H1 (cell line): ENCODE results near the gene RAB31. TPM values are rescaled to one million over a fixed set of nuclear protein-coding genes. Genes with fewer than 3 reads are reported as not detected.

ENCODE experiments used
- CTCF ChIA-PET: fragments of 300-600 bp; sonication (Branson Sonifier 250); formaldehyde crosslinking; loops from one replicate; lab custom pipeline; 2021; ENCODE audit not compliant: partially characterized antibody; lab: Charles Lee
- POLR2A ChIA-PET: fragments of 300-600 bp; sonication (Branson Sonifier 250); formaldehyde crosslinking; loops from one replicate; lab custom pipeline; 2021; ENCODE audit warnings: inconsistent platforms; ENCODE audit not compliant: partially characterized antibody; lab: Charles Lee
- DNase-seq, 2 experiments: peaks; one replicate each; pipeline versions ENCODE4 v3.0.0 to v3.0.0-alpha.2; 2010 to 2022; ENCODE audit warnings: low spot score in 2 of 2, low read depth in 1 of 2, mixed read lengths in 1 of 2
- FAIRE-seq: peaks from 2 replicates; lab custom pipeline; 2011; peaks lifted over from hg19 to GRCh38; lab: Jason Lieb, UNC
- H2AFZ ChIP-seq: 2 replicates; pipeline ENCODE4 v1.8.1; 2012; ENCODE audit warnings: low read length, inconsistent platforms
- H2AK5ac ChIP-seq: 2 replicates; pipeline ENCODE4 v1.6.1; 2013; ENCODE audit warnings: low read depth, low read length
- H2BK120ac ChIP-seq: replicated peaks from 2 replicates; pipeline ENCODE3; 2013; ENCODE audit warnings: low read depth, low read length, inconsistent platforms
- H2BK12ac ChIP-seq: 2 replicates; pipeline ENCODE4 v1.6.1; 2013; ENCODE audit warnings: low read depth, low read length
- H2BK15ac ChIP-seq: 2 replicates; pipeline ENCODE4 v1.6.1; 2013; ENCODE audit warnings: low read length
- H2BK20ac ChIP-seq: 2 replicates; pipeline ENCODE4 v1.6.1; 2013; ENCODE audit warnings: low read length
- H2BK5ac ChIP-seq: 2 replicates; pipeline ENCODE4 v1.6.1; 2013; ENCODE audit warnings: low read depth, low read length
- H3K14ac ChIP-seq: 2 replicates; pipeline ENCODE4 v1.6.1; 2013; ENCODE audit warnings: inconsistent platforms; ENCODE audit not compliant: insufficient read length
- H3K18ac ChIP-seq: 2 replicates; pipeline ENCODE4 v1.6.1; 2013; ENCODE audit warnings: low read length; ENCODE audit errors: extremely low read depth
- H3K23ac ChIP-seq: 2 replicates; pipeline ENCODE4 v1.6.1; 2013; ENCODE audit warnings: inconsistent platforms; ENCODE audit not compliant: insufficient read length
- H3K23me2 ChIP-seq: 2 replicates; pipeline ENCODE4 v1.6.1; 2013; ENCODE audit warnings: low read depth, low read length
- H3K27ac ChIP-seq: 2 replicates; pipeline ENCODE4 v1.6.1; 2011; ENCODE audit warnings: low read depth, low read length, inconsistent platforms
- H3K27me3 ChIP-seq, 4 experiments: replicated peaks in 1 of 4; 1 replicate in 1 of 4; 2 replicates in 3 of 4; pipeline versions ENCODE4 v1.6.1 to v1.8.1; 2011 to 2013; ENCODE audit warnings: low read length in 3 of 4, mild to moderate bottlenecking in 3 of 4, inconsistent platforms in 2 of 4, mixed read lengths in 2 of 4, moderate library complexity in 1 of 4; ENCODE audit not compliant: control insufficient read depth in 3 of 4, insufficient read depth in 3 of 4; ENCODE audit errors: extremely low read depth in 1 of 4
- H3K36me3 ChIP-seq, 4 experiments: 2 replicates each; pipeline versions ENCODE4 v1.6.1 to v1.8.1; 2011 to 2013; ENCODE audit warnings: mild to moderate bottlenecking in 4 of 4, low read length in 3 of 4, moderate library complexity in 2 of 4, control low read depth in 1 of 4, inconsistent platforms in 1 of 4; ENCODE audit not compliant: insufficient read depth in 4 of 4, control insufficient read depth in 2 of 4
- H3K4ac ChIP-seq: replicated peaks from 2 replicates; pipeline ENCODE3; 2013; ENCODE audit warnings: low read length, low read depth, mixed read lengths, inconsistent platforms; ENCODE audit not compliant: insufficient read length
- H3K4me1 ChIP-seq, 4 experiments: replicated peaks in 1 of 4; 1 replicate in 1 of 4; 2 replicates in 3 of 4; pipeline versions ENCODE4 v1.6.1 to v1.8.1; 2011 to 2013; ENCODE audit warnings: low read length in 3 of 4, inconsistent platforms in 2 of 4, mixed read lengths in 1 of 4; ENCODE audit not compliant: insufficient read depth in 4 of 4, control insufficient read depth in 3 of 4
- H3K4me2 ChIP-seq, 2 experiments: 2 replicates each; pipeline versions ENCODE4 v1.6.1 to v1.8.1; 2011 to 2013; ENCODE audit warnings: low read depth in 2 of 2, low read length in 2 of 2, control low read depth in 1 of 2, inconsistent platforms in 1 of 2, mild to moderate bottlenecking in 1 of 2; ENCODE audit not compliant: insufficient read depth in 1 of 2
- H3K4me3 ChIP-seq, 4 experiments: fragments of 200-600, 300-600 bp in 1 of 4; sonication (generic), shearing (Covaris generic), sonication (Bioruptor Twin) in 1 of 4; 2 replicates each; pipeline versions ENCODE4 v1.5.1 to v1.8.1; 2011 to 2016; ENCODE audit warnings: low read length in 4 of 4, low read depth in 3 of 4, control low read depth in 2 of 4, inconsistent platforms in 2 of 4, mild to moderate bottlenecking in 2 of 4, mixed read lengths in 1 of 4, moderate library complexity in 1 of 4; ENCODE audit not compliant: insufficient read depth in 2 of 4; ENCODE audit errors: extremely low read depth in 1 of 4
- H3K56ac ChIP-seq: replicated peaks from 2 replicates; pipeline ENCODE3; 2013; ENCODE audit warnings: low read depth, mild to moderate bottlenecking, mixed read lengths, low read length, inconsistent platforms; ENCODE audit not compliant: insufficient read length
- H3K79me1 ChIP-seq: 2 replicates; pipeline ENCODE4 v1.6.1; 2013; ENCODE audit warnings: low read depth, low read length, control low read depth
- H3K79me2 ChIP-seq, 2 experiments: 2 replicates each; pipeline versions ENCODE4 v1.6.1 to v1.8.1; 2012 to 2013; ENCODE audit warnings: low read length in 2 of 2, mild to moderate bottlenecking in 2 of 2, inconsistent platforms in 1 of 2; ENCODE audit not compliant: insufficient read depth in 2 of 2, control insufficient read depth in 1 of 2
- H3K9ac ChIP-seq, 4 experiments: replicated peaks in 1 of 4; 1 replicate in 1 of 4; 2 replicates in 3 of 4; pipeline versions ENCODE4 v1.6.1 to v1.8.1; 2011 to 2013; ENCODE audit warnings: low read depth in 3 of 4, low read length in 3 of 4, control low read depth in 2 of 4, mild to moderate bottlenecking in 2 of 4, moderate library complexity in 2 of 4, inconsistent platforms in 1 of 4; ENCODE audit errors: extremely low read depth in 1 of 4
- H3K9me3 ChIP-seq, 2 experiments: 2 replicates each; pipeline versions ENCODE4 v1.6.1 to v1.8.1; 2012 to 2013; ENCODE audit warnings: mild to moderate bottlenecking in 2 of 2, moderate library complexity in 2 of 2, control low read depth in 1 of 2, inconsistent platforms in 1 of 2, low read depth in 1 of 2, low read length in 1 of 2, mixed read lengths in 1 of 2; ENCODE audit not compliant: insufficient read depth in 2 of 2
- H4K20me1 ChIP-seq, 2 experiments: replicated peaks in 1 of 2; 2 replicates each; pipeline versions ENCODE3 to v1.8.1; 2011 to 2013; ENCODE audit warnings: inconsistent platforms in 2 of 2, low read length in 2 of 2, mild to moderate bottlenecking in 1 of 2; ENCODE audit not compliant: insufficient read depth in 2 of 2, control insufficient read depth in 1 of 2
- H4K5ac ChIP-seq: 2 replicates; pipeline ENCODE4 v1.6.1; 2013; ENCODE audit warnings: low read length, low read depth, mixed read lengths, inconsistent platforms; ENCODE audit not compliant: insufficient read length
- H4K8ac ChIP-seq: 2 replicates; pipeline ENCODE4 v1.8.0; 2013; ENCODE audit warnings: mild to moderate bottlenecking, moderate library complexity, low read length, inconsistent platforms; ENCODE audit not compliant: insufficient read depth; ENCODE audit errors: extremely low read depth
- H4K91ac ChIP-seq: replicated peaks from 2 replicates; pipeline ENCODE3; 2013; ENCODE audit warnings: low read length, mixed read lengths, inconsistent platforms; ENCODE audit not compliant: insufficient read length
- GTF2F1 ChIP-seq: IDR thresholded peaks from 2 replicates; pipeline ENCODE4 v1.6.1; 2012; ENCODE audit warnings: low read depth, low read length, improper control_type of control experiment, borderline replicate concordance
- POU5F1 ChIP-seq: IDR thresholded peaks from 2 replicates; pipeline ENCODE4 v1.6.1; 2011; ENCODE audit warnings: low read depth, mild to moderate bottlenecking, low read length, moderate library complexity
- RNF2 ChIP-seq: fragments of 200-900, 300-1000 bp; sonication (generic); IDR thresholded peaks from 2 replicates; pipeline ENCODE4 v1.7.1; 2016; ENCODE audit warnings: borderline replicate concordance, low read depth, mild to moderate bottlenecking, antibody characterized with exemption, low read length; ENCODE audit not compliant: poor library complexity, severe bottlenecking; ENCODE audit errors: missing control alignments
- WGBS, 2 experiments: shearing (Covaris generic) in 1 of 2; methylation state at CpG; one replicate each; pipeline versions ENCODE4 v1.1.6 to v1.1.7; 2013 to 2015; ENCODE audit warnings: low lambda C conversion rate in 2 of 2, mixed read lengths in 2 of 2, inconsistent platforms in 1 of 2, low coverage in 1 of 2, missing lambda C conversion rate in 1 of 2; ENCODE audit not compliant: insufficient replicate concordance in 2 of 2, insufficient coverage in 1 of 2, insufficient read length in 1 of 2; ENCODE audit errors: extremely low coverage in 1 of 2, missing lambda C conversion rate in 1 of 2; 5-methylcytosine and 5-hydroxymethylcytosine counted together
- polyA plus RNA-seq, 7 experiments: library from polyadenylated mRNA; depleted of rRNA in 3 of 7; stranded (reverse) in 5 of 7; unstranded in 2 of 7; fragments of >200 nt in 5 of 7; fragments of 200-250 nt in 2 of 7; gene quantifications; 1 replicate in 5 of 7; 2 replicates in 1 of 7; 4 replicates in 1 of 7; pipeline versions ENCODE4 v1.2.1 to v1.2.3, GENCODE V29; 2011 to 2013; ENCODE audit warnings: missing spikeins in 2 of 7, mixed read lengths in 2 of 7
- total RNA-seq: library from RNA; stranded (reverse); fragmentation: NEBNext Ultra II Directional; extraction: Animal tissue kit (Norgen Biotek cat#: 25700); gene quantifications from 2 replicates; pipeline ENCODE4 v1.2.1, GENCODE V29; 2021
- TF ChIP-seq, protein P1 (sequence below): IDR thresholded peaks from 2 replicates; pipeline ENCODE4 v1.6.1; 2012; ENCODE audit warnings: inconsistent platforms

The RAB31 gene
- total and polyA plus RNA-seq, 2 of the 8 experiments (the other 6 are each of a cell fraction or from before 2014, with no cell fraction given) = 15.2 to 40.9 TPM

DNA sequence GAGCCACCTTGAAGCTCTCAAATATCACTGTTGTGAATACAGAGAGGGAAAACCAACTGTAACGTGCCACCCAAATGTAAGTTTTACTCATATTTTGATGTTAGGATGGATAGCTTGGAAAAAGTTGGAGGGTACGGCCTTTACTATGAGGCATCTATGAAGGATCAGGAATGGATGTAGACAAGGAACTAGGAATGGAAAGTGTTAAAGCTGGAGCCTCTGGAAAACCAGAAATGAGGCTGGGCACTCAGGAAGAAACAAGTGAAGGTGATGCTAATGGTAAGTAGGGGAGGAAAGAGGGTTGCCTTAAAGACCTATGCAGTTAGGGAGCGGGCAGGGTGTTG lies 177.9 kb downstream of the RAB31 start:
- Histone ChIP-seq H3K27me3 (no peaks in the 10 kb centered on the region), H3K23me2 (no peaks in the 10 kb centered on the region), H3K9ac (no peak overlapping the region), H3K79me2 (no peaks in the 10 kb centered on the region), H4K8ac (no peak overlapping the region), H3K23ac (no peak overlapping the region), H3K56ac (no peak overlapping the region), H2BK12ac (no peak overlapping the region), H3K14ac (no peak overlapping the region), H2BK20ac (no peak overlapping the region), H3K36me3 (no peaks in the 10 kb centered on the region), H3K4me1 (no peaks in the 10 kb centered on the region), H3K4me3 (no peak overlapping the region), H3K79me1 (no peaks in the 10 kb centered on the region), H3K18ac (no peak overlapping the region), H3K4ac (no peak overlapping the region), H3K27ac (no peak overlapping the region), H2AFZ (no peak overlapping the region), H2BK15ac (no peak overlapping the region), H2BK120ac (no peak overlapping the region), H2BK5ac (no peak overlapping the region), H2AK5ac (no peak overlapping the region), H3K9me3 (no peaks in the 10 kb centered on the region), H4K20me1 (no peaks in the 10 kb centered on the region), H4K91ac (no peak overlapping the region), H4K5ac (no peak overlapping the region), H3K4me2 (no peak overlapping the region)
- WGBS, 2 experiments = 81% methylated on average over 3 of the region's 3 CpGs; no CpG with 5 or more reads in 1 of the 2 experiments
- POLR2A ChIA-PET = interaction anchor here (1.1 to 1.7 kb wide), 2 partner anchors 13 to 27 kb away, joined by 3 to 6 read pairs; partner anchors contain the start of gene VAPA
- CTCF ChIA-PET = interaction anchor here (1.6 to 1.7 kb wide), 2 partner anchors 10 to 65 kb away, joined by 4 read pairs; no protein-coding TSS in a partner anchor
- DNase-seq (no peak), FAIRE-seq (no peak)
- TF ChIP-seq RNF2 (no peak), GTF2F1 (no peak), POU5F1 (no peak)
- TF ChIP-seq, protein P1, sequence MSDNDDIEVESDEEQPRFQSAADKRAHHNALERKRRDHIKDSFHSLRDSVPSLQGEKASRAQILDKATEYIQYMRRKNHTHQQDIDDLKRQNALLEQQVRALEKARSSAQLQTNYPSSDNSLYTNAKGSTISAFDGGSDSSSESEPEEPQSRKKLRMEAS = no peak
